BJ (cell line): ENCODE data around the gene GTF2A1. TPM values are rescaled to one million over a fixed set of nuclear protein-coding genes. Genes with fewer than 3 reads are reported as not detected.

Experiments
- CTCF ChIA-PET: fragments of 350-600 bp; formaldehyde crosslinking; extraction: SDS; loops from one replicate; lab custom pipeline; 2021; ENCODE audit warnings: antibody characterized with exemption, inconsistent platforms; lab: Yijun Ruan, JAX
- POLR2A ChIA-PET: fragments of 300-600 bp; sonication (Branson Sonifier 250); formaldehyde crosslinking; extraction: SDS; loops from one replicate; lab custom pipeline; 2021; ENCODE audit warnings: antibody characterized with exemption; lab: Charles Lee
- DNase-seq: peaks from one replicate; pipeline ENCODE4 v3.0.0-alpha.2; 2011; ENCODE audit warnings: low read depth
- H3K27me3 ChIP-seq: 2 replicates; pipeline ENCODE4 v1.6.0; 2011; ENCODE audit warnings: low read length; ENCODE audit not compliant: control insufficient read depth, insufficient read depth
- H3K36me3 ChIP-seq: 2 replicates; pipeline ENCODE4 v1.5.1; 2011; ENCODE audit warnings: low read length; ENCODE audit not compliant: control insufficient read depth, insufficient read depth
- H3K4me3 ChIP-seq: 2 replicates; pipeline ENCODE4 v1.5.1; 2011; ENCODE audit warnings: low read depth, mild to moderate bottlenecking, control low read depth, low read length
- CTCF ChIP-seq: IDR thresholded peaks from 2 replicates; pipeline ENCODE4 v1.5.1; 2011; ENCODE audit warnings: low read depth, mild to moderate bottlenecking, control low read depth, inconsistent platforms, low read length, moderate library complexity; ENCODE audit not compliant: insufficient read depth
- polyA plus RNA-seq: library from polyadenylated mRNA; depleted of rRNA; stranded (reverse); fragments of >200 nt; gene quantifications from 2 replicates; pipeline ENCODE4 v1.2.3, GENCODE V29; 2011; rRNA removed
- small RNA-seq: library from RNA; depleted of rRNA; stranded (forward); fragments of <200 nt; gene quantifications from one replicate; pipeline ENCODE3, GENCODE V24; 2012; ENCODE audit warnings: low replicate concordance, low read depth; ENCODE audit not compliant: insufficient read length

GTF2A1 gene
- polyA plus RNA-seq, 1 experiment, result 25.7 TPM

DNA sequence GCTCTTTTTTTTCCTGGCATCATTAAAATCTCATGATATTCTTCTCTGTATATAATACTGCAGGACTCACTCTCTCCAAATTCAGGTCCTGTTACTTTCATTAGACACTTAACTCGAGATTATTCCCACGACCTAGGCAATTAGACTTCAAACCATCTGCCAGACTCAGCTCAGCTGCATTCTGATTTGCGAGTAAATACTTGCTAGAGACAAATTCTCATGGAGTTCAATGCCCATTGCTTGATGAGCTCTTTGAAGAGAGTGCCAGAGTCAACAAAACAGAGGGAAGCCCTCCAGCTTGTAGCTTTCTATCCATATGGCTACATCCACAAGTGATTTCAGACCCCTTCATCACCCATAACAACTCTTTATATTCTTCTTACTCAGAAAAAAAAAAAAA is 88.3 kb downstream of the GTF2A1 start:
- ChIA-PET POLR2A (no interaction called here), CTCF (no interaction called here)
- no peaks in the 10 kb centered on the region for H3K36me3 ChIP-seq
- no peak for TF ChIP-seq CTCF
- no peak for DNase-seq
- no peak overlapping the region for H3K4me3 ChIP-seq
- no peaks in the 10 kb centered on the region for H3K27me3 ChIP-seq

GRCh38 chr14:81129242-81129641 is 91.5 kb downstream of the GTF2A1 start:
- DNase-seq, result no peak
- no peak for TF ChIP-seq CTCF
- ChIA-PET POLR2A (no interaction called here), CTCF (no interaction called here)
- Histone ChIP-seq H3K4me3 (no peak overlapping the region), H3K36me3 (no peaks in the 10 kb centered on the region), H3K27me3 (no peaks in the 10 kb centered on the region)

DNA sequence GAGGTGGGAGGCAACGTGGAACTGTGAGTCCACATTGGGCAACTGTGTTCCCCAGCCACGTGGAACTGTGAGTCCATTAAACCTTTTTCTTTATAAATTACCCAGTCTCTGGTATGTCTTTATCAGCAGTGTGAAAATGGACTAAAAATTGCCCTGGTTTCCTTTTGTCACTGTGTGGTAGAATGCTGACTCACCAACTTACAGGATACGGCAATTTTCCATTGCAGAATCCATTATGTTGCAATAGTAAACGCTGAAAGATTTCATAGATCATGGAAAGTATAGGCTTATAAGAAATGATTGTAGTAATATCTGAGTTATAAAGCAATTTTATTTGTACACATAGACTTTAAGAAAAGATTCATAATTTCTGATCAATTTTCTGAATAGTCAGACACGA is 93.0 kb downstream of the GTF2A1 start:
- Histone ChIP-seq H3K4me3 (no peak overlapping the region), H3K36me3 (no peaks in the 10 kb centered on the region), H3K27me3 (no peaks in the 10 kb centered on the region)
- no peak for TF ChIP-seq CTCF
- no peak for DNase-seq
- ChIA-PET CTCF (no interaction called here), POLR2A (no interaction called here)

- CTCF ChIA-PET, result no interaction called here
- POLR2A ChIA-PET, result no interaction called here
- no peak for TF ChIP-seq CTCF
- no peak overlapping the region for H3K4me3 ChIP-seq
- no peaks in the 10 kb centered on the region for H3K36me3 ChIP-seq
- no peaks in the 10 kb centered on the region for H3K27me3 ChIP-seq
- DNase-seq, result no peak
Observed at GRCh38 chr14:81125536-81125935, 95.2 kb downstream of the GTF2A1 start.

Small RNA genes lying within 50 kb of the gene (small RNA-seq; reads per million reads assigned to genes)
- gene DYNLL1P1, result not detected
- 7.6 reads per million, percentile 72 among the genes with 10 or more reads in this experiment for gene SNORA79

Other genes with a start within 250 kb of the GTF2A1 start
- gene STON2, start 179.4 kb upstream of the GTF2A1 start, polyA plus RNA-seq, result not detected in 2 replicates